Measurements from ENCODE around the gene DHFR2.
A peak's percentile ranks its signal among the peaks of the same experiment; 100 is the strongest.
"Not testable (repeated sequence)": the region's sequence is repeated elsewhere in the genome, so short reads cannot be mapped to it uniquely, and the experiment has no call there.

Gene DHFR2

GRCh38 chr3:94062513-94063404, at the start of gene DHFR2, which contains the start of gene NSUN3:
DHFR2 (minus strand) TSS chr3:94062916; CDS start chr3:94061511, 1,405 bp downstream.
NSUN3 (plus strand) TSS chr3:94063061; CDS start chr3:94063127, 66 bp downstream.
- peak; percentile 93 for DNase-seq

GRCh38 chr3:94110854-94111253, 48.1 kb upstream of the DHFR2 start:
- DNase-seq = no peak

DNA sequence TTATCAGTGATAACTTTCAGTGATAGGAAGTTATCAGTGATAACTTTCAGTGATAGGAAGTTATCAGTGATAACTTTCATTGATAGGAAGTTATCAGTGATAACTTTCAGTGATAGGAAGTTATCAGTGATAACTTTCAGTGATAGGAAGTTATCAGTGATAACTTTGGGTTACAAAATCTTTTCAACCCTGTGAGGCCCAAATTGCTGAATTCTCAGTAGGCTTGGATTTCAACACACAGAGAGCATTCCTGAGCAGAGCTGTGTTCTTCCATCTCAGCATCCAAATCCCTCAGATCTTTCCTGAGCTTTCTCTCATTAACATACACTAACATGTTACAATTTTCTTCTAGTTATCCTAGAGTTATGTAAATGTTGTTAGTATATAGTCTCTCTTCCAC, 47.5 kb upstream of the DHFR2 start:
- DNase-seq = not testable (repeated sequence)

DNA sequence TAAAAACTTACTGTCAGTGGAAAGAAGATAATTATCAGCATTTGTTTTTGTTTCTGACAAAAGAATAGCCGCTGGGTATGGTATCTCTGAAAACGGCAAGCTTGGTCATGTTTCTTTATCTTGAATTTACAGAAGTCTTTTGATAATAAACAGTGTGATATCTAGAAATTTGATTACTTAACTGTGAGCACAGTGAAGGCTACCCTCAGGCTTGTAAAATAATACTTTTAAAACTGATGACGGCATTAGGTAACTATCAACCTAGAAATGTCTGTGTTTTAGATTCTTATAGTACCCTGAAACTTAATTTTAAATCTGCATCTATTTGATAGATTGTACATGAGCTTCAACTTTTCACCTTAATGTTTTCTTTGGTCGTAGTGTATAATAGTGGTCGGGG, 43.6 kb upstream of the DHFR2 start:
- DNase-seq = no peak

DNA sequence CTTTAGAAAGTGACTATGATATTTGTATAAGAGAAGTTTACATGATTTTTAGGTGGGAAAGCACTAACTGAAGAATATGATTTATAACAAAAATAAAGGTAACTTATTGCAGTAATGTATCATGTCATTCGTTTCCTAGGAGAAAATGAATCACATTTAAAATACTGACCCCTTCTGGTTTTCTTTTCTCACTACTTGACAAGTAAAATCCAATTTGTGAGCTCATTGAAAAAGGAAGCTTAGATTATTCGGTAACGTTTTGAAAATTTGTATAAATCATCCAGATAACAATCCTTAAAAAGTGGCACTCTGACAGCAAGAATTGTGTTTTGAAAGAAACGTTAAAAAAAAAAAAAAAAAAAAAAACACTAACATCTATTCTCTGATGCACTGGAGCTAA, 39.1 kb upstream of the DHFR2 start:
- no peak for DNase-seq

- no peak for DNase-seq
Observed at GRCh38 chr3:94099311-94099710, 36.6 kb upstream of the DHFR2 start.

- no peak for DNase-seq
Observed at GRCh38 chr3:94098452-94098851, 35.7 kb upstream of the DHFR2 start.

DNA sequence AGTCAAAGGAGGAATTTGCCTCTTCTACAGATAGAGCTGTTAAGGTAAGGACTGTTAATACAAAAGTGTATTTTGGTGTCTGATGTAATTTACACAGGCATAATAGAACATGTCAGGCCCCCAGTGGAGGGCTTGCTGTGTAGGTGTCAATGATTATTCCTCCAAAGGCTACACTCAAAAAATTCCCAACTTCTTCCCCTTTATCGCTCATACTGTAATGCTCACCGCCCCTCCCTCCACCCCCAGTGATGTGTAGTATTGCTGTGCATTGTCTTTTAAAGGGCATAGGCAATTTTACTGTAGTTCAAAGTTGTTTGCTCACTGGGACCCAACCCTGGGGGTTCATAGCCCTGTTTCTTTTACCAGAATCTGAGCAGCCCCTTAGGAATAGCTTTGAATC, 32.4 kb upstream of the DHFR2 start:
- no peak for DNase-seq

DNA sequence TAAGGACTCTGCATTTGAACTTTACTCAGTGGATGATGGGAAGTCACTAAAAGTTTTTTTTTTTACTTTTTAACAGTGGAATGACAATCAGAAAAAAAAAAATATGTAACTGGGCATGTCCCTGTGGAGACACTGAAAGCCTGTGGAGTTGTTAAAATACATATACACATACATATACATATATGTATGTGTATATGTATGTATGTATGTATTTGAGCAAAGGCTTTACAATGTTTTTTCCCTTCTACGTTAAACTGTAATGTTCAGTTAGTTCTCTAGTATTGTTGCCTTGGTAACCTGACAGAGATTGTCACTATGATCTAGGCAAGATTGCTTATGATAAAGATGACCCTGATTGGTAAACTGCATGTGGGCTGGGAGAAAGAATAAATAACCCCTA, 30.4 kb upstream of the DHFR2 start:
- DNase-seq = no peak

DNA sequence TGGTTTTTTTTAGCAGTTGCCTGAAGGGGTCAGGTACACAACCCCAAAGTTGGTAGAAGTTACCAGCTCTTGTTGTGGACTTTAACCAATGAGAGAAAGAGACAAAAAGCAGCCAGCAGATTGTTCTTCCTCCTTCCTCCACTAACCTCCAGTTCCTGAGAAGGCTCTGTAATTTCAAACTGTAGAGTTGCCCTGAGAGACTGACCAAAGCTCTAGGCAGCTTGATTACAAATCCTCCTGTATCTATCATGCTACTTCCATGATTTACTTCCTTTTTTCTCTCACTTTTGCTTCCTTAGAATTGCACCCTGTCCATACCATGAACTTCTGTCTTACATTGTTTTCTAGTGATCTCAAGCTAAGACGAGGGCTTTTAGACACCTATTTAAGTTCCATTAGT, 29.4 kb upstream of the DHFR2 start:
- no peak for DNase-seq

DNA sequence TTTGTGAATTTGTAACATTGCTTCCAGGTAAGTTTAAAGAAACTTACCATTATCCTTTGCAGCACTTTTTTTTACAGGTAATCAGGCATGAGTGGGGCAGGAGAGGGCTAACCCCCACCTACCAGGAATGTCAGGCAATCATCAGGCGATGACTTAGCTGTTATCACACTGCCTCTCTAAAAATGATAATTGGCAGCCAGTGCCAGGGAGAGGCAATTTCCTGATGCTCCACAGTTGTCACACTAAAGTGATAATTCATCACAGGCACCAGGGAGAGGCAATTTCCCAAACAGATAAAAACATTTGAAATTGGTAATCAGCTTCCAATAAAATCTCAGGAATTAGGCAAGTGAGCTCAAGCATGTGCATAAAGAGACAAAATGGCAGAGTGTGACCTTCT, 26.4 kb upstream of the DHFR2 start:
- no peak for DNase-seq

- no peak for DNase-seq
Observed at GRCh38 chr3:94083261-94083660, 20.5 kb upstream of the DHFR2 start.

GRCh38 chr3:94082391-94082937, 19.7 kb upstream of the DHFR2 start:
- no peak for DNase-seq

- no peak for DNase-seq
Observed at GRCh38 chr3:94081884-94082283, 19.2 kb upstream of the DHFR2 start.

DNA sequence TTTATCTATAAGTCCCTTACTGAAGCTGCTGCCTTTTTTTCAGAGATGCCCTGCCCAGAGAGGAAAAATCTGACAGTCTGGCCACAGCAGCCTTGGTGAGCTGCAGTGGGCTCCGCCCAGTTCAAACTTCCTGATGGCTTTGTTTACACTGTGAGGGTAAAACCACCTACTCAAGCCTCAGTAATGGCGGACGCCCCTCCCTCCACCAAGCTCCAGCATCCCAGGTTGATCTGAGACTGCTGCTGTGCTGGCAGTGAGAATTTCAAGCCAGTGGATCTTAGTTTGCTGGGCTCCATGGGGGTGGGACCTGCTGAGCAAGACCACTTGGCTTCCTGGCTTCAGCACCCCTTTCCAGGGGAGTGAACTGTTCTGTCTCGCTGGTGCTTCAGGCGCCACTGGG, 17.8 kb upstream of the DHFR2 start:
- DNase-seq = not testable (repeated sequence)

DNA sequence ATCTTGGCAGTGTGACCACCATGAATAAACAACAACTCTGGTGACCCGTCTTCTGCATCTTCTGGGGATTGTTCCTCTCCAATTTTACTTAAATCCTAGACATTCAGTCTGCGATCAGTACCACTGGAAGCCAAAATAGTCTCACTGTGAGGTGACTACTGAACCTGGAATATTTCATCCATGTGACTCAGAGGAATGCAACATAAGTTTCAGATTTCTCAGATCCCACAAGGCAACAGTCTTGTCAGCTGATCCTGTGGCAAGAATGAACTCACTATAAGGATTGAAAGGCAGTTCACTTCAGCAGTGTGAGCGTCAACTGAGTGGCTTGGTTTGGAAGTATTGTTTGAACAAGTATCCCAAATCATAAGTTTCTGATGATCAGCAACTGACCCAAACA, 13.3 kb upstream of the DHFR2 start:
- no peak for DNase-seq

DNA sequence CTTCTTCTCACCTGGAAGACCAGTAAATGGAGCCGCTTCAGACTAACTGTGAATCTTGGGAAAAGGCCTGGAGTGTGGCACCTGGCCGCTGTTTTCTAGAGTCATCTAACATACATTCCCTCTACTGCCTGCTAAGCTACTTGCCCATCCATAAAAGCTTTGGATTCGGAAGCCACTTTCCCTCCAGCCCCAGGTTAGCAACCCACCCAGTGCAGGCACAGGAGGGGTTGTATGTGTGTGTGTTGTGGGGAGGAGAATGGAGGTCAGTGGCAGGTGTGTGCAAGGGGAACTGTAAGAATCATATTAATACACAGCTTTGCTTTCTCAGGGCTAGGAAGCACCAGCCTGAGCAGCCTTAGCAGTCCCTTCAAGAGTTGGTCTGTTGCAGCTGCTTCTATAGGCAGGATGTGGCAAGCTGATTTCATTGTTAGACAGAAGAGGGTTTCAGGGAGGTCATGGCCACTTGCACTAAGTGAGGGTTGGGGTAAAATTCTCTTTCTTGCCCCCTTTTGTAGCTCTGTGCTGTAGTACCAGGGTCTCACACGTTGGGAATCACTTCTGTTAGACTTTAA, 9.1 kb upstream of the DHFR2 start:
- no peak for DNase-seq

DNA sequence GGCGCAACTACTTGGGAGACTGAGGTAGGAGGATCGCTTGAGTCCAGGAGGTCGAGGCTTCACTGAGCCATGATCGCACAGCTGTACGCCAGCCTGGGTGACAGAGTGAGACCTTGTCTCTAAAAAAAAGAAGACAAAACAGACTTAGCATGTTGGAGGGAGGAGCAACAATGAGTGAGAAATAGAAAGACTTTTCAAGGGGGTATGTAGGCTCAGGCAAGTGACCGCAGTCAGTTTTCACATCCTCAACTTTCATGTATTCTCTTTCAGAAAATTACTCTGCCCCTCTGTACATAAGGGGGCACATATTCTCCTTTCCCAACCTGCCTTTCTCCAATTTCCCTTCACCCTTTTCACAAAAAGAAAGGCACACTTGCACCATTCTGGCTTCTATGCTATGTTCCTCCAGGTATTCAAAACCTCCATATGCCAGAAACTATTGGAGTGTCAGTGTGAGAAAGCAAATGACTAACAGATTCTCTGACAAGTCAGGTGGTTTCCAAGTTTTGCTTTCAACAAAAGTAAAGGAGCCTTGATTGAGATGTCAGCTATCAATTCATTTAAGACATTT, 7.7 kb upstream of the DHFR2 start:
- no peak for DNase-seq

DNA sequence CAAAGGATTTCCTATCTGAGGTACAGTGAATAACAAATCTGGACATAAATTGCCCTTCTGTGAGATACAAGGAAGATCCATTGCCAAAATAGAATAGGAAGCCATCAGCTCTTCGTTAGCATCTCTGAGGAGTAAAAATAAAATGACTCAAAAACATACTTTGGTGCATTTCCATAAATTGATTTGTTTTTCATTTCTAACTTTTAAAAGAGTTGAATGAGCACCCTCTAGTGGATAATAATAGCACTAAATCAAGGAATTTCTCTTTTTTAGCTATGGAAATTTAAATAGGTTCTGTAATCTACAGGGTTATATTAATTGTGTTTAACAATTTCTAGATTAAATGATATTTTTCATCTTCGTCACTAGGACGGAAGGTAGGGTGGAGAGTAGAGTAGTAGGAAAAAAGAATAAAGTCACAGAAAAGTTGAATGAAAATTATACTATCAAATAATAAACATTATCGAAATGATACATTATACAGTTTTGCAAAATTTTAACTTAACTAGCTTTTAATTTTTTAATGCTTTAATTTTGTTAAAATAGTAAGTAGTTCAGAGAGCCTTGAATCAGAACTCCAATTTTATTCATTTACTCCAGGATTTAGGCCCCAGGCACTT, 6.6 kb upstream of the DHFR2 start:
- no peak for DNase-seq

DNA sequence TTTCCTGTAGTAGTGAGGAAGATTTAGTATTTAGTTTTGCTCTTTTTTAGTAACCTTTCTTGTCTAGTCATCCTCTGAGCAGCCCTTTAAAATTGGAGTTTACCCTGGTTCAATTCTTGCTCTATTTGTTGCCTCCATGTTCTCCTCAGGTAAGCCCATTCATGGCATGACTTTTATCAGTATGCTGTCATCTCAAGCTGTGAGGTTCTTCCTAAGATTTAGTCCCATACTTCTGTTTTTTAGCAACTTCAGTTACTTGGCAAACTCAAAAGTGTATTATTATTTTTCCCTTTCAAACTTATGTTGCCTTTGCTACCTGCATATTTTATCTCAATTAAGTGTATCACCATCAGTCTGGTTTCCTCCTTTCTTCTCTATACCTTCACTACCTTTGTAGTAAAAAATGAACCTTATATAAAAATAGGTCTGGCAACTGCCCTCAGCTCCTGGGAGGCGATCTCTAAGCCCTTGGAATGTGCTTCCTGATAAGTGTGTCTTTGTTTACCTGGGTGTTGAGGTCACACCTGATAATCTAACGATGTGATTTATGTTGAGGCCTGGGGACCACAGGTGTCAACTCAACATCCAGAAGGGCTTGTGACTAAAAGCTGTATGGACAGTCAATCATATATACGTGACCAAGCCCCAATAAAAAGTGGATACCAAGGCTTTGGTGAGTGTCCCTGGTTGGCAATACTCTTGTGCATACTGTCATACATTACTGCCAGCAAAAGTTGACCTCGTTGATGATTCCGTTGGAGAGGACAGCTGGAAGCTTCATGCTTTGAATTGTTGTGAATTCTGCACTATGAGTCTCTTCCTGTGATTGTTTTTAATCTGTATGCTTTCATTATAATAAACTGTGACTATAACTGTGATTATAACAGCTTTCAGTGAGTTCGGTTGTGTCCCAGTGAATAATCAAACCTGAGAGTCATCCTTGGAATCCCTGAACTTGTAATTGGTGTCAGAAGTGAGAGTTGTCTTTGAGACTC, 4.1 kb upstream of the DHFR2 start:
- no peak for DNase-seq

DNA sequence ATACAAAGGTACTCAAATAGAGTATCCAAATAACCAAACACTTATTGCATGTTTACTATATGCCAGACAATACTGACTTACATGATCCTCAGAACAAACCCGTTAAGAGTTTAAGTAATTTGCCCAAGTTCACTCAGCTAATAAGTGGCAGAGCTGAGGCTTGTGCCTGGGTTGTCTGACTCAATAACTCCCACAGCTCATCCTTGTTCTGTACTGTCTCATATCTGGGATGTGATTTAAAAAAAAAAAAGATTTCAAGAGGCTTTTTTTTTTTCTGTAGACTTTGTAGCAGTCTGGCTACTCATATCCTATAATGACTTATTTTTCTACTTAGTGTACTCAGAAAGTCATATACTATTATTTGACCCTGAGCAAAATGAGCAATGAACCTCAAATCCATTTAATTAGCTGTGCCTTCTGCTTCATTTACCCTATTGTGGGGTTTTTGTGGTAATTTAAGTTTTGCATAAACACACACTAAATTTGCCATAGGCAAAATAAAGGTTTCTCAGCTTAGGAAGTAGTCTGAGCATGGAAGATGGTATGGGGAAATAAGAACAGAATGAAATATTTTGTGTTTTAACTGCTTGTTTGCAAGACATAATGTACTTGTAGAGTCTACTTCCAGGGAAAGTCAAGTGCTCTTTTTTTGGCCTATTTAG, 3.2 kb upstream of the DHFR2 start:
- DNase-seq = no peak

- DNase-seq = no peak
Observed at GRCh38 chr3:94065122-94065521, 2.4 kb upstream of the DHFR2 start.
